Activated CD8-positive, alpha-beta memory T cell treated with anti-CD3 and anti-CD28 coated beads, Interleukin-2, amount 50 U/mL, for 24 hours (primary cell): ENCODE results near the gene DCXR.

Experiments
- DNase-seq: peaks from one replicate; pipeline ENCODE4 v3.0.0-alpha.2; 2020; ENCODE audit errors: extremely low read depth

Gene DCXR

DNA sequence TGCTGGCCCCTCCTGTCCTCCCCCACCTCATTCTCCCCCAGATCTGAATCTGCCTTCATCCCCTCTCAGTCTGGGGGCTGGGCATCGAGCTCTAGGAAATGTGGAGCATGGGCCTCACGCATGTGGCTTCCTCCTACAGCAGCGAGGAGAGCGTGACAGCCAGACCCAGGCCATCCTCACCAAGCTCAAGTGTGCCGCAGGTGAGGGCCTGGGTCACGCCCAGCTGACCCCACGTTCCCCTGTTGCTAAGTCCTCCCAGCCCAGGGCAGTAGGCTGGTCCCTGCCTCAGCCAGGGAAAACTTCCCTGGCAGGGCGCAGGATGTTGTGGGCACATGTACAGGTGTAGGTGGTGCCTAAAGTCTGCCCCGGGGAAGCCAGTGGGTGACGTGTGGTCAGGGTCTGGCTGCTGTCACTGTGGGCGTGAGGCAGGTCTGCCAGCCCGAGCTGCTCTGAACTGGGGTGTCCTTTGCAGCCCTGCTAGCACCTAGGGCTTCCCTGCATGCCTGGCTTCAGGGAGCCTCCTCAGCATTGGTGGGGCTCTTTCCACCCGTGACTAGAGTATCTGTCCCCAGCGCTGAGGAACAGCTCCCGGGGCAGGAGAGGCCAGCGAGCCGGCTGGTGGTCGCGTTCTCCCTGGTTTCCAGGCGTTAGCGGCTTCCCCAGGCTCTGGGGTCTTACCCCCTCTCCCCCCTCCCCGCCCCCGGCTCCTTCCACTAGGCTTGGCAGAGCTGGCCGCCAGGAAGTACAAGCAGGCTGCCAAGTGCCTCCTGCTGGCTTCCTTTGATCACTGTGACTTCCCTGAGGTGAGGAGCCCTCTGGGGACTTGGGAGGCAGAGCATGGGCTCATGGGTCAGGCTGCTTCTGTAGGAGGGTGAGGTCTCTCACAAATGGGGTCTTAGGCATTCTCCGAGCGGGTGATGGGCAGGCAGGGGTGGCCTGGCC, 17.8 kb upstream of the DCXR start:
- DNase-seq = no peak

DNA sequence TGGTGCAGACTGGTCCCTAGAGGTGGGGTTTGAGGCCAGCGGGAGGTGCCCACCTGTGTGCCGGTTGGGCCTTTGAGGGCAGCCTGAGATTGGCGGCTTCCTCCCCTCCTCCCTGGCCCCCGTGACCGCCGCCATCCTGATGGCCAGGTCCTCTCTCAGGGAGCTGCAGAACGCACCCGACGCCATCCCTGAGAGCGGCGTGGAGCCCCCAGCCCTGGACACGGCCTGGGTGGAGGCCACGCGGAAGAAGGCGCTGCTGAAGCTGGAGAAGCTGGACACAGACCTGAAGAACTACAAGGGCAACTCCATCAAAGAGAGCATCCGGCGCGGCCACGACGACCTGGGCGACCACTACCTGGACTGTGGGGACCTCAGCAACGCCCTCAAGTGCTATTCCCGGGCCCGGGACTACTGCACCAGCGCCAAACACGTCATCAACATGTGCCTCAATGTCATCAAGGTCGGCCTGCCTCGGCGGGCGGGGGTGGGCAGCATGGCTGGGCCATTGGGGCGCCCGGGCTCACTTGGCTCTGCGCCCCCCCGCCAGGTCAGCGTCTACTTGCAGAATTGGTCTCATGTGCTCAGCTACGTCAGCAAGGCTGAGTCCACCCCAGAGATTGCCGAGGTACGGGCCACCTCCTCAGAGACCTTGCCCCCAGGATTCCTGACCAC, 17.0 kb upstream of the DCXR start:
- no peak for DNase-seq

DNA sequence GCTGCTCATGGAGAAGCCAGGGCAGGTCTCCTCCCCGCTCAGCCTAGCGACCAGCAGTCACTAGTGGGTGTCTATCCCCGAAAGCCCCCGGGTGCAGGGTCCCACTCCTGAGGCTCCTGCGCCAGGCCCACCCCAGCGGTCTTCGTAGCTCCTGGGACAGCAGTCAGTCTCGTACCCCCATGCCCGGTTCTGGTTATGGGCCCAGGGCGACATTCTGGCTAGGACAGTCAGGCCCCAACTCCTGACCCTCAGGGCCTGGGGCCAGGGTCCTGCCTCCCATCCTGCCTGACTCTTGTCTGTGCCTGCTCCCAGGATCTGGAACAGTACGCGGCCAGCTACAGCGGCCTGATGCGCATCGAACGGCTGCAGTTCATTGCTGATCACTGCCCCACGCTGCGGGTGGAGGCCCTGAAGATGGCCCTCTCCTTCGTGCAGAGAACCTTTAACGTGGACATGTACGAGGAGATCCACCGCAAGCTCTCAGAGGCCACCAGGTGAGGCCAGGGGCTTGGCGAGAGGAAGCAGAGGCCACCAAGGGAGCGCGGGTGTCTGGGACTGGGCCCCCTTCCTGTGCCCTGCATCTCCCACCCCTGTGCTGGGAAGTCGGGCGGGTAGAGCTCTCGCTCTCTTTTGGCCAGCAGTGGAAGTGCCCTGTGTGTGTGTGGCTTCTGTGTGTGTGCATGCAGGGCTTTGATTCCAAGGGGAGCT, 16.2 kb upstream of the DCXR start:
- DNase-seq = no peak

- no peak for DNase-seq
These were observed 15.6 kb upstream of the DCXR start for GRCh38 chr17:82053130-82053529.

DNA sequence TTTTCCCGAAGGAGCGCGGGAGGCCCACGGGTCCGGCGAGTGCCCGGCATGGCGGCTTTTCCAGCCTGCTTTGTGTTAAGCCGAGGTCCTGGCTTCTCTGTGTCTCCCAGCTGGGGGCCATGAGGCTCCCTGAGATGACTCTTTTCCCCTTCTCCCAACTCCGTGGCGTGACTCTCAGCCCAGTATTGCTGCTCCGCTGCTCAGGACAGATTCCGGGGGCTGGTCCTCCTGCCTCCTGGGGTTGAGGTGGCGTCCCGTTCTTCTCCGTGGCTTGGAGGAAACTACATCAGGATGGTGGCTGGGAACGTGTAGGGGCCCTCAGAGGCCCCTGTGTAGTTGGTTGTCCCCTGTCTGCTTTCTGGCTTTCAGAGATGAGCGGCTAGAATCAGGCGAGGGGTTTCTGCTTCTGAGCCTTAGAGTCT, 15.2 kb upstream of the DCXR start:
- DNase-seq = no peak

GRCh38 chr17:82051776-82052637, 14.5 kb upstream of the DCXR start, which contains the start of the genes GPS1 and RFNG:
Gene GPS1, plus strand, starts transcription at chr17:82051898. Its CDS starts 34 bp downstream, at chr17:82051932.
Gene RFNG, minus strand, starts transcription at chr17:82051811. Its CDS starts 45 bp downstream, at chr17:82051766.
- DNase-seq = peak; percentile 63

GRCh38 chr17:82050761-82051641, 13.5 kb upstream of the DCXR start:
- no peak for DNase-seq

DNA sequence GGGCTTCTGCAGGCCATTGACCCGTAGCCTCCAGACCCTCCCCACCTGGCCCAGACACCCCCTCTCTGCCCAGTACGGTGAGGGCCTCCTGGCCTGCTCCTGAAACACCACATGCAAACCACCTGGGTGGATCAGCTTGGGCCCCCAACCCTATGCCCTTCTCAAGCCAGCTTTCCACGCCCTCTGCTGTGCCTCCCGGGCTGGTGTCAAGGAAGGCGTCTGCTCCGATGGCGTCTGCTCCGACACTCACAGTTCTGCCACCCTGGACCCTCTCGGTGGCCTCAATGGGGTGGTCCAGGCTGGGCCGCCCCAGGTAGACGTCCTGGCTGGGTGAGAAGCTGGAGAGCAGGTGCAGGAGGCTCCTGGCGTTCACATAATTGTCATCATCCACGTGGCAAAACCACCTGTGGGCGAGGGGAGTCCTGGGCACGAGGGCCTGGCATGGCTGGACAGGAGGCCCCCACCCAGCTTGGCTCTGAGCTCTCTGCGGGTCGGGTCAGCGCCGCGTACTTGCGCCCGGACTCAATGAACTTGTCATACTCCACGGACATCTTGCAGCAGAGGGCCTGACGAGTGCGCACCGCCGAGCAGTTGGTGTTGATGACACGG, 12.8 kb upstream of the DCXR start:
- no peak for DNase-seq

- DNase-seq = no peak
These were observed 12.0 kb upstream of the DCXR start for GRCh38 chr17:82049521-82049971.

DNA sequence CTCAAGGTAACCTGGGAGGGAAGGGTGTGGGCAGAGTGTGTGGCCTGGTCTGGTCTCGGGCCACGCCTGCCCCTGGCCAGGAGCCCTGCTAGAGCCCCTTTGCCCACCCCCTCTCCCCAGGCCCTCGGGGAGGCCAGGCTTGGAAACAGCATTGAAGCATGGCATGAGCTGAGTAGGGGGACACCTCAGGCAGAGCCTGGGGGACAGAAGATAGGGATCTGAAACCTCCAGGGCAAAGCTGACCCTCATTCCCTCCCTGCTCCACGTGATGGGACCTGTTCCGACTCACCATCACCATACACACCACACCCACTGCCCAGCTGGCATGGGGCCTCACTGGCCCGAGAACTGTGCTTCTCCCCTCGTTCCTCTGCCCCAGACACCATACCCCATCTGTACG, 11.6 kb upstream of the DCXR start:
- DNase-seq = no peak

- DNase-seq = no peak
These were observed 11.1 kb upstream of the DCXR start for GRCh38 chr17:82048571-82048971.

GRCh38 chr17:82047914-82048570, 10.5 kb upstream of the DCXR start:
- no peak for DNase-seq

GRCh38 chr17:82047379-82047778, 9.9 kb upstream of the DCXR start:
- no peak for DNase-seq

DNA sequence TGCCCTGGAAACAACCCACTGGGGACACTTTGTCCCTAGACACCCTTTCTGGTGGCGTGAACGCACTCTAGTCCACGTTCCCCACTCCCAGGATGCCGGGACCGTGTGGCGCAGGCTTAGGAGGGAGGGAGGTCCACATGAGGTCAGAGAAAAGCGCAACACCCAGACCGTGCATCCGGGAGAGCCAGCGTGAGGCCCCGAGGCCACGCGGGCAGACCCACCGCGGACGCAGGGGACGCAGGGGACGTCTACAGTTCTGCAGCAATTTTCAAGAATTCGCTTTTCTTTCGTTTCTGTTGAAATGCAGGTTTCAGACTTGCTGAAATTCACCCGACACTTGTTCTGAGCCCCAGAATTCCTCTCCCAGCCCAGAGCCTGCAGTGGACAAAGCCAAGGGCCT, 9.4 kb upstream of the DCXR start:
- DNase-seq = no peak

DNA sequence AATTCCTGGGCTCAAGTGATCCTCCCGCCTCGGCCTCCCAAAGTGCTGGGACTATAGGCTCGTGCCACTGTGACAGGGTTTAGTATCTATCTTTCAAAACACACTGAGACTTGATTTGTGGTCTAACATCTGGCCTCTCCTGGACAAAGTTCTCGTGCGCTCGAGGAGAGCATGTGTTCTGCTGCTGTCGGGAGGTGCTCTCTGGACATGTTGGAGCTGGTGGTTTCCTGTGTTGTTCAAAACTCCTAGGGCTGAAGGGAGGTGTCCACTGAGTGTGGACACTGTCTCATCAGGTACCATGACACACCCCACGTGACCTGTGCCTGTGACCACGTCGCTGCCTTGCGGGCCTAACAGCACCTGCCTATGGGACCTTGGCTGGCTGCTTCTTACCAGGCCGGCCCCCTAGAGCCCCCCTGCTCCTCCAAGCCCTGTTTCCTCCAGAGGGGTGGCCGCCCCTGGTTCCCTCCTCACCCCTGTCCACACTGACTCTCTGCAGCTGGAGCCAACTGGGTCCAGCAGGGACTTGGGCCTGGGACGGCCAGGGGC, 8.5 kb upstream of the DCXR start:
- DNase-seq = no peak

- no peak for DNase-seq
These were observed 6.0 kb upstream of the DCXR start for GRCh38 chr17:82043507-82043906.

DNA sequence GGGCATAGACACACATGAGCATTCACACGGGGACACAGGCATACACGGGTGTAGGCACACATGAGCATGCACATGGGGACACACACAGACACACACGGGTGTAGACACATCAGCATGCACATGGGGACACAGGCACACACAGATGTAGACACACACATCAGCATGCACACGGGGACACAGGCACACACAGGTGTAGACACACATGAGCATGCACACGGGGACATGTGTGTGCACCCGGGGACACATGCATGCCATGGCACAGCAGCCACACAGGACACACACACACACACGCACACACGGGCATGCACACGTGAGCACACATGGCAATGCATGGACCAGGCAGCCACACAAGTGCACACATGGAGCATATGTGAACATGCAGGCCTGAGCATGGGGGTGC, 5.2 kb upstream of the DCXR start:
- DNase-seq = no peak

- no peak for DNase-seq
These were observed 3.8 kb upstream of the DCXR start for GRCh38 chr17:82041144-82041814.
